HG03457 (cell line): ENCODE measurements around the gene BBS2.

ENCODE experiments used
- ATAC-seq: cut with Tn5 transposase; IDR thresholded peaks from one replicate; pipeline ENCODE4 v1.9.1; 2021; ENCODE audit warnings: moderate number of reproducible peaks; ENCODE audit not compliant: unreplicated experiment

The BBS2 gene

GRCh38 chr16:56478281-56479049, 41.4 kb downstream of the BBS2 start:
- no peak for ATAC-seq

DNA sequence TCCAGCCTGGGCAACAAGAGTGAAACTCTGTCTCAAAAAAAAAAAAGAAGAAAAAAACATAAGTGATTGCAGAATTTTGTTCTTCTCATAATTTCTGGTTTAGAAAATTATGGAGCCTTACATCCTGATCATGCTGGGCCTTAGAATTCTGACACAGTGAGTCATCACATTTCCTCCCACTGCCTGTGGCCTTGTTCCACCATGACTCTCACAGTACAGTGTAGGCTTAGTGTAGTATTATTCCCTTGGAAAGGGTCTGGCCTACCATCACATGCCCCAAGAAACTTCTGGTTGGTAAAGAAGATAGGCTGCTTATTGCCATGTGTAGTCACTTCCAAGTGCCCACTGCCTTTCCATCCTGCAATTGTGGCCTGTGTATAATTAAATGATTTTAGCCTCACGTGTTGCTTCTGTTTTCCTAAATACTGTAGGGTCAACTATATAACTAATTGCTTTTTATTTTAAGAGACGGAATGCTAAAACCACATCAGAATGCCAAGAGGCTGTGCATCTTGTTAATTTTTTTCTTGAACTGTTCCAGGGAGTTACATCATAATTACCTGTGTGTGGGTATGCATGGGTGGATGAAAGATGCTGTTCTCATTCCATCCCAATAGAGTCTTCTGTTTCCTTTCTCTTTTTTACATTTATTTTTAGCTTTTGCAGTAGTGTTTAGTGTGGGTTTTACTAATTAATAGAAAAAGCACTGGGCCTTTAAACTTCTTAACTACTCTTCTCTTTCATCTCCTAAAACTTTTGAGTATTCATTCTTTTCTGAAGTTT, 42.5 kb downstream of the BBS2 start:
- no peak for ATAC-seq

GRCh38 chr16:56475201-56475600, 44.6 kb downstream of the BBS2 start:
- no peak for ATAC-seq

- ATAC-seq: no peak
These were observed 49.2 kb downstream of the BBS2 start for GRCh38 chr16:56470666-56471065.

GRCh38 chr16:56470232-56470631, 49.6 kb downstream of the BBS2 start:
- ATAC-seq: no peak

DNA sequence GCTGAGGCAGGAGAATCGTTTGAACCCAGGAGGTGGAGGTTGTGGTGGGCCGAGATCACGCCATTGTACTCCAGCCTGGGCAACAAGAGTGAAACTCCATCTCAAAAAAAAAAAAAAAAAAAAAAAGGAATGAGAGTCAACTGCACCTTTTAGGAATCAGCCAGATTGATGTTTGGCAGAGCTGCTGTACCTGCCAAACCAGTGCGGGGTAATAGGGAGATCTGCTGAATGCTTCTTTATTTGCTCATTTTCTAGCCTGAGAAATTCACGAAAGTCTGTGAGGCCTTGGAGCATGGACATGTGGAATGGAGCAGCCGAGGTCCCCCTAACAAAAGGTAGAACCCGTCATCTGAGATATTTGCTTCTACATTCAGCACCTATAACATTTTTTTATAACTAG, 50.1 kb downstream of the BBS2 start:
- ATAC-seq: no peak

- no peak for ATAC-seq
These were observed 51.0 kb downstream of the BBS2 start for GRCh38 chr16:56468800-56469199.

- no peak for ATAC-seq
These were observed 53.5 kb downstream of the BBS2 start for GRCh38 chr16:56466344-56466743.

DNA sequence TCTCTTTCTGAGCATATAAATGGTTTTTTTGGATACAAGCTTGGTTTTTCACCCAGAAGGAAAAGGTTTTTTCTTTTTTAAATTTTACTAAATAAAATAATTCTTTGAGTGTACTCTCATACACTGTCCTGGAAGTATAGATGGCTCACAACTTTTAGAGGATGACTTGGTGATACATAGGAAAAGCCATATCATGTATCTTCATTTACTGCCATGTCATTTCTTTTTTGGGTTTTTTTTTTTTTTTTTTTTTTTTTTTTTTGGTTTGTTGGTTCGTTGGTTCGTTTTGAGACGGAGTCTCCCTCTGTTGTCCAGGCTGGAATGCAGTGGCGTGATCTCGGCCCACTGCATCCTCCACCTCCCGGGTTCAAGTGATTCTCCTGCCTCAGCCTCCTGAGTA, 56.7 kb downstream of the BBS2 start:
- no peak for ATAC-seq

- no peak for ATAC-seq
These were observed 57.6 kb downstream of the BBS2 start for GRCh38 chr16:56462064-56462796.

DNA sequence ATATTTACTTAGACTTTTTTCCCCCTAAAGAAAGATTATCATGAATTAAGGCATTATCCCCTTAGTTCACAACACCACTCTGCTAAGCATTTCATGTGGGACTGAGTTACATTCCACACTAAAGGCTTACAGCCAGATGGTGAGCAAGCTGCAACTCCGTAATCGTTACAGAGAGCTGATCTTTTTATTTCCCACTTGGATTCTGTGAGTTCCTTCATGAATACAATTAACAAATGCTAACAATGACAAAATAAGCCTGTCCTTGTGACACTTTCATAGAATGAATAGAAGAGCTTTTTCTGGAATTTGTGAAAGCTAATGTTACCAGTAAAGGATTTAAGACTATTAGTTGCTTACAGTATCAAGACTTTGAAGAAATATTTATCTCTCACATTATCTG, 59.7 kb downstream of the BBS2 start:
- no peak for ATAC-seq

DNA sequence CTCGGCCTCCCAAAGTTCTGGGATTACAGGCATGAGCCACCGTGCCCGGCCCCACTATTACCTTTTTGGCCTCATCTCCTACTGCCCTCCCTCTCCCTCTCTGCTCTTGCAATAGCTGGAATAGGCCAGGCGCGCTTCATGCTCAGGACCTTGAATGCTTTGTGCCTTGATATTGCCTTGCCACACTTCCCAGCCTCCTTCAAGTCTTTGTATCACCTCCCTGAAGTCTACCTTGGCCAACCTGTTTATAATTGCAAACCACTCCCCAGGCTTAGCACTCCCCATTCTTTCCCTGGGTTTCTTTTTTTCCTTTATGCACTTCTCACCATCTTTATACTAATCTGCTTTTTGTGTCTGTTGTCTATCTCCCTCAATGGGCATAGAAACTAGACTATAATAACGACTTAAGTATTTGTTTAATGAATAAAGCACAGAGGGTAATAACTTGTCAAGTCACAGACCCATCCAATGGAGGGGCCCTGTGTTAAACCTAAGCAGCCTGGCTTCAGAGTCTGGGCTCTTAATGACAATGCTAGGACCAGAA, 61.8 kb downstream of the BBS2 start:
- no peak for ATAC-seq

- ATAC-seq: peak; percentile 29
These were observed 67.8 kb downstream of the BBS2 start for GRCh38 chr16:56451753-56452689.

GRCh38 chr16:56450986-56451752, 68.7 kb downstream of the BBS2 start, which contains the start of the genes NUDT21 and OGFOD1:
Gene NUDT21, minus strand, starts transcription at chr16:56451332. Its CDS starts 130 bp downstream, at chr16:56451202.
Gene OGFOD1, plus strand, starts transcription at chr16:56451554. Its CDS starts 59 bp downstream, at chr16:56451613.
- peak; percentile 96 for ATAC-seq

DNA sequence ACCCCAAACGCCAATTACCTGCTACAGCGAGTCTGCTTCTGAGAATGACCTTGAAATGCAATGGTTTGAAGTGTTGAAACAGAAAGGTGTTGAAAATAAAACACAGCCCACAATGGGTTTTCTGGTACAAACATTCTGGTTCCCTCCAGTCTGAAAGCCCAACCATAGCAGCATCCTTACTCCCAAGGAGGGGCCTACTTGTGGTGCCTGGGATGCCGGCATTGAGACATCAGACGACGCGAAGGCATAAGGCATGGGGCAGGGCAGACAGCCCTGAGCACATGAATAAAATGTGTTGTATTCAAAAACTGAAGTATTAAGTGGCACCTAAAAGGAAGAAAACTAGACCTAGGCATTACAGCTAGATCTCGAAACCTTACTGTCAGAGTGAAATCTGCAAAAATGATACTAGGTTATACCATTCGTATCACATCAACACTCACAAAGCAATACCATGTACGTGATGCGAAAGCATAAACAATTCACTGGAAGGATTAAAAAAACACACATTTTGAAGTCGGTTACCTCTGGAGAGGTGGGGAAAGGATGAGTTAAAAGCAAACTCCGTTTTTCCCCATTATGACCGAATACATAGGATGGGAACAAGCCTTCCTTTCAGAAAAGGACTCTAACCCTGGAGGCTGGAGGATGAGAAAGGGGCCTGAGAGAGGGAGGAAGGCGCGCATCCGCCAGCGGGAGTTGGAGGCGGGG, 69.4 kb downstream of the BBS2 start:
- ATAC-seq: no peak

GRCh38 chr16:56448005-56448404, 71.8 kb downstream of the BBS2 start:
- ATAC-seq: no peak

DNA sequence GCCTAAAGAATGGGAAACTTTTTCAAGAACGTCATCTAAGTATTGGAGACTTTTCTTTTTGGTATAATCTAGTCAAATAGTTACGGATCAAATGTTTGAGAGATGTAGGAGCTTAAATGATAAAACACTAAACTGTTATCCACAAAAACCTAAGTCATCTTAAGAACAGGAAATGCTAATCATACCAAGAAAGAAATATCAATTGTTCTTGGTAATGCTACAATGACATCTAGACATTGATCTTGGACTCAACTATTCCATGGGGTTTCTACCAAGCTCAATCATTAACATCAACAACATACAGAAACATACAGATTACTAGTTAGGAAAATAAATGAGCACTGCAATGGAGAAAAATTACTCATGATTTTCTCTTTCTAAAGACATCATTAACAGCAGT, 72.5 kb downstream of the BBS2 start:
- no peak for ATAC-seq

DNA sequence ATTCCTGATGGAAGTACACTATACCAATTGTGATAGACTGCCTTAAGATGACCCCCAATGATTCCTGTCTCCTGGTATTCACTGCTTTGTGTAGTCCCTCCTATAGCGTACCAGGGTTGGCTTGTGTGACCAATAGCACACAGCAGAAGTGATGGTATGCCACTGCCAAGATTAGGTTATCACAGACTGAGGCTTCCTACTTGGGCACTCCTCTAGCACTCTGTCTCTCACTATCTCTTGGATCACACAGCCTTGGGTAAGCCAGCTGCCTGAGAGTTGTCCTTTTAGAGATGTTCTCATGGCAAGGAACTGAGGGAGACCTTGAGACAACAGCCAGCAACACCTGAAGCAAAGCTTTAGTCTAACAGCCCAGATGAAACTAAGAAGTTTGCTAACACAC, 81.8 kb downstream of the BBS2 start:
- ATAC-seq: no peak

DNA sequence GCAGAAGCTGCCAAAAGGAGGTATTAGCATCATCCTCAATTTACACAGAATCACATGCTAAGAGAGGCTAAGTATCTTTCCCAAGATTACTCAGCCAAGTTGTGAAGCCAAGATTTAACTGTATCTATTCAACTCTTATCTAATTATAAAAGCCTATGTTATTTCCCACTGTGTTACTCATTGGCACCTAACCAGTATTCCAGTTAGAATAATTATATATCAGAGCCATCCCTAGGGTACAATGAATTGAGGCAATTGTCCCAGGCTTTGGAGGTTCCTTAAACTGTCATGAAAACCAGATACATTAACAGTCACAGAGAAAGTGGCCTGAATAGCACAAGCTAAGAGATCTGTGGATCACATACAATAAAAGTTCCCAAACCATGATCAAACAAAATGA, 83.6 kb downstream of the BBS2 start:
- no peak for ATAC-seq
